PFSK-1 (cell line): ENCODE results near the gene NPSR1.

Experiments
- FOXP2 ChIP-seq: optimal IDR thresholded peaks from 2 replicates; pipeline ENCODE3; 2011; ENCODE audit warnings: borderline replicate concordance, control low read depth, inconsistent platforms; ENCODE audit not compliant: insufficient read depth; ENCODE audit errors: extremely low read length, extremely low read depth
- POLR2AphosphoS5 ChIP-seq: IDR thresholded peaks from 2 replicates; pipeline ENCODE4 v1.6.1; 2012; ENCODE audit warnings: low read depth, mild to moderate bottlenecking, control low read depth, low read length, moderate library complexity
- SIN3A ChIP-seq: IDR thresholded peaks from 2 replicates; pipeline ENCODE4 v1.6.1; 2012; ENCODE audit warnings: mild to moderate bottlenecking, low read length, moderate library complexity, borderline replicate concordance; ENCODE audit not compliant: insufficient read depth
- TAF1 ChIP-seq: IDR thresholded peaks from 2 replicates; pipeline ENCODE4 v1.6.1; 2012; ENCODE audit warnings: low read length, control low read depth, borderline replicate concordance; ENCODE audit not compliant: insufficient read depth
- TF ChIP-seq, protein P1 (sequence below), 2 experiments: IDR thresholded peaks; 2 replicates each; pipeline versions ENCODE4 v1.6.1 to v1.8.0; 2011 to 2012; ENCODE audit warnings: low read depth in 2 of 2, low read length in 2 of 2, control low read depth in 1 of 2, inconsistent platforms in 1 of 2, mild to moderate bottlenecking in 1 of 2, moderate library complexity in 1 of 2; ENCODE audit not compliant: insufficient read depth in 1 of 2

NPSR1 gene

DNA sequence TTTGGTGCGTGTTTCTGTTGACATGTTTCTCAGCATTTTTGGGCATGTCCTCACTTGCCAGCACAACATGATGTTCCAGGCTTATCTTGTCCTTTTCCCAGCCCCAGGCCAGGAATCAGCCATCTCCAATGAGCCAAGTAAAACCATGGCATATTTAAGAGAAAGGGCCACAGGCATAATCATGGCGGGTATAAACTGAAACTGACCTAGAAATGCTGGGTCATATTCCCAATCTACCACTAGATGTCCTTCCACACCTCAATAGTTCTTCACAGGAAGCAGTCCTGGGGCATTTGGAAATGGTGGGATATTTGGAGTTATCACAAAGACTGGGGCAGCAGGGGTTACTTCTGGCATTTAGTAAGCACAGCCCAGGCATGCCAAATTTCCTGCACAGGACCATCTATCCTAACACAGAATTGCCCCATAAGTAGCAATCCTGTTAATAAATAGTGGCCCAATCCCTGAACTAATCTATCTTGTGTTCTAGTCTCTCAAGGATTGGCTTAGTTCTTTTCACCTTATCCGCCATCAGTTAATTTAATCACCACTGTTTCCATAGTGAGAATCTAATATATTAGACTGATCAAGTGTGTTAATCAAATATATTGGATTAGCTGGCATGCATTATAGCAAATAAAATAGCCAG, 101.6 kb downstream of the NPSR1 start:
- TF ChIP-seq SIN3A (no peak), POLR2AphosphoS5 (no peak), FOXP2 (no peak), TAF1 (no peak)
- TF ChIP-seq, protein P1, sequence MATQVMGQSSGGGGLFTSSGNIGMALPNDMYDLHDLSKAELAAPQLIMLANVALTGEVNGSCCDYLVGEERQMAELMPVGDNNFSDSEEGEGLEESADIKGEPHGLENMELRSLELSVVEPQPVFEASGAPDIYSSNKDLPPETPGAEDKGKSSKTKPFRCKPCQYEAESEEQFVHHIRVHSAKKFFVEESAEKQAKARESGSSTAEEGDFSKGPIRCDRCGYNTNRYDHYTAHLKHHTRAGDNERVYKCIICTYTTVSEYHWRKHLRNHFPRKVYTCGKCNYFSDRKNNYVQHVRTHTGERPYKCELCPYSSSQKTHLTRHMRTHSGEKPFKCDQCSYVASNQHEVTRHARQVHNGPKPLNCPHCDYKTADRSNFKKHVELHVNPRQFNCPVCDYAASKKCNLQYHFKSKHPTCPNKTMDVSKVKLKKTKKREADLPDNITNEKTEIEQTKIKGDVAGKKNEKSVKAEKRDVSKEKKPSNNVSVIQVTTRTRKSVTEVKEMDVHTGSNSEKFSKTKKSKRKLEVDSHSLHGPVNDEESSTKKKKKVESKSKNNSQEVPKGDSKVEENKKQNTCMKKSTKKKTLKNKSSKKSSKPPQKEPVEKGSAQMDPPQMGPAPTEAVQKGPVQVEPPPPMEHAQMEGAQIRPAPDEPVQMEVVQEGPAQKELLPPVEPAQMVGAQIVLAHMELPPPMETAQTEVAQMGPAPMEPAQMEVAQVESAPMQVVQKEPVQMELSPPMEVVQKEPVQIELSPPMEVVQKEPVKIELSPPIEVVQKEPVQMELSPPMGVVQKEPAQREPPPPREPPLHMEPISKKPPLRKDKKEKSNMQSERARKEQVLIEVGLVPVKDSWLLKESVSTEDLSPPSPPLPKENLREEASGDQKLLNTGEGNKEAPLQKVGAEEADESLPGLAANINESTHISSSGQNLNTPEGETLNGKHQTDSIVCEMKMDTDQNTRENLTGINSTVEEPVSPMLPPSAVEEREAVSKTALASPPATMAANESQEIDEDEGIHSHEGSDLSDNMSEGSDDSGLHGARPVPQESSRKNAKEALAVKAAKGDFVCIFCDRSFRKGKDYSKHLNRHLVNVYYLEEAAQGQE (IDR thresholded peaks at IDR 0.05; ENCODE audit: insufficient read depth in 1 of 2, low read depth in 2 of 2, low read length in 2 of 2): no peak

DNA sequence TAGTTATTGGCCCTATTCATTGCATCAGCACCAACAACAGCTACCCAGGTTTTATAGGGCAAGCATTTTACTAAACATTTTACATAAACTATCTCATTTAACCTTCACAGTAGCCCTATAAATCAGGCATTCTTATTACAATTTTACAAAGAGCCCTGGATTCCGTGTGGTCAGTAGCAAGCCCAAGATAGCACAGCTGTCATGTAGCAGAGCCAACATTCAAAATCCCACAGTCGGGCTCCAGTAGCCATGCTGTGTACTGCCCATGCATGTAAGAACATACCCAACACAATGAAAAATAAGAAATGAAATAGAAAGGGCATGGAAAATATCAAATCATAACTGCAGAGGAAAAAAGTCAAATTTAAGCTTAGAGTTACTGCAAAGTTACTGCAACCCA, 102.3 kb downstream of the NPSR1 start:
- TF ChIP-seq POLR2AphosphoS5 (no peak), FOXP2 (no peak), TAF1 (no peak), SIN3A (no peak)
- TF ChIP-seq, protein P1 (IDR thresholded peaks at IDR 0.05; ENCODE audit: insufficient read depth in 1 of 2, low read depth in 2 of 2, low read length in 2 of 2): no peak

DNA sequence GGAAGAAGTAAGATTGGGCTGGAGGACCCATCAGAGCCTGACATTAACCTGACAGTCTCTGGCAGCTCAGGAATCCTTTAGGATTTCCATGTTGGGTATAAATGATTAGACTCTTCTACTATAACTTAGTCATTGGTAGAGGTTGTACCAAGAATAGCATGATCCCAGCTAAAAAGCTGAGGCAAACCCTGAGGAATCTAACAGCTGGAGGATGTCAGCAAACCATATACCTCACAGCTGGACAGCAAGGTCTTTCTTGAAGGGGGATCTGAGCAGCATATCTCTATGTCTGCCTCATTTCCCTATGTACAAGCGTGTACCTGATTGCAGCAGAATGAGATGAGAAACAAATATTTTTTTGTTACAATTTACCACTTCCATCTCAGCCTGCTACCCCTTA, 103.2 kb downstream of the NPSR1 start:
- TF ChIP-seq, protein P1 (IDR thresholded peaks at IDR 0.05; ENCODE audit: insufficient read depth in 1 of 2, low read depth in 2 of 2, low read length in 2 of 2): no peak
- TF ChIP-seq SIN3A (no peak), TAF1 (no peak), FOXP2 (no peak), POLR2AphosphoS5 (no peak)

DNA sequence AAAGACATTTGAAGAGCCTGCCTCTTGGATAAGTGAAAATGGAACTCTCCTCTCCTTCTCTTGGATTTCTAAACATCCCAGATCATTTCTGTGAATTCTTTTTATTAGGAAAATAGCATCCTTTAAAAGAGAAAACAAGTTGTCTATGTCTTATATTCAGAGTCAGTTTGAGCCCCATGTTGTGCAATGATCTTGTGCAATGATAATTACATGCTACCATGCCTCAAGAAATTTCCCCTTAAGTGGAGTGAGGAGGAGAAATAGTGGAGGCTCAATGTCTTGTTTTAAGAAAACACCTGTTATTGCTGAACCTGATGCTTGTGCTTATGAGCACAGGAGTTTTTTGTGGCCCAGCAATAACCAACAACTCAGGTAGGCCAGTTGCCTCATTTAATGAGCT, 103.6 kb downstream of the NPSR1 start:
- TF ChIP-seq SIN3A (no peak), FOXP2 (no peak), POLR2AphosphoS5 (no peak)
- TF ChIP-seq, protein P1 (IDR thresholded peaks at IDR 0.05; ENCODE audit: insufficient read depth in 1 of 2, low read depth in 2 of 2, low read length in 2 of 2): no peak

DNA sequence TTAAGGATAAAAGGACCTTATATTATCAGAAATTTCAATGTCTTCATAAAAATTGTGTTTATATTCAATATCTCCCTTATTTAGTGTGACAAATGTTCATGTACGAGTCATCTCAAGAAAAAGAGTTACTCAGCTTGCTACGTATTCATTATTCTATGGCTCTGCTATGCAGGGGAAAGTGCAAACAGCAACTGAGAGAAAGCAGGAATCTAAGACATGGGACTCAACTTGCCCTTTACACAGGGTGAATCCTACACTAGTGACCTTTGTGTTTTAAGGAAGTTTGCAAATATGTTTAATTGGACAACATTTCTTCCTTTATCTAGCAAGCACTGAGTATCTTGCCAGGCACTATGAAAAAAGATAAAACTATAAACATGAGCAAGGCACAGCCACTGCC, 104.7 kb downstream of the NPSR1 start:
- TF ChIP-seq FOXP2: no peak
- TF ChIP-seq SIN3A: no peak
- no peak for TF ChIP-seq POLR2AphosphoS5
- TF ChIP-seq TAF1: no peak
- TF ChIP-seq, protein P1 (IDR thresholded peaks at IDR 0.05; ENCODE audit: insufficient read depth in 1 of 2, low read depth in 2 of 2, low read length in 2 of 2): no peak
